Hepatocyte (in vitro differentiated cells): ENCODE results near the gene TENT5A.

Experiments used
- CTCF ChIP-seq: fragments of 200-600 bp; sonication (generic); IDR thresholded peaks from 2 replicates; pipeline ENCODE4 v1.5.1; 2016; ENCODE audit warnings: antibody characterized with exemption, mild to moderate bottlenecking; ENCODE audit not compliant: poor library complexity
- EZH2 ChIP-seq: fragments of 200-600 bp; sonication (generic); IDR thresholded peaks from 2 replicates; pipeline ENCODE4 v1.6.1; 2016; ENCODE audit warnings: antibody characterized with exemption, mild to moderate bottlenecking, borderline replicate concordance
- EZH2phosphoT487 ChIP-seq: fragments of 200-600 bp; sonication (generic); IDR thresholded peaks from one replicate; pipeline ENCODE4 v1.6.1; 2018; ENCODE audit warnings: antibody characterized with exemption, mild to moderate bottlenecking, low read depth, moderate library complexity; ENCODE audit not compliant: unreplicated experiment, severe bottlenecking

- no peak for TF ChIP-seq CTCF
- TF ChIP-seq EZH2 = no peak
- no peak for TF ChIP-seq EZH2phosphoT487
These were observed 34.4 kb downstream of the TENT5A start for GRCh38 chr6:81718126-81718525.
